NCI-H82 treated with DMSO at 0.1 percent for 48 hours (cell line): ENCODE results near the gene MRPL43.
"Not testable (repeated sequence)": the region's sequence is repeated elsewhere in the genome, so short reads cannot be mapped to it uniquely, and the experiment has no call there.

Experiments used
- DNase-seq: peaks from one replicate; lab custom pipeline; 2025; ENCODE audit not compliant: unreplicated experiment; lab: John Stamatoyannopoulos, UW

MRPL43 gene

DNA sequence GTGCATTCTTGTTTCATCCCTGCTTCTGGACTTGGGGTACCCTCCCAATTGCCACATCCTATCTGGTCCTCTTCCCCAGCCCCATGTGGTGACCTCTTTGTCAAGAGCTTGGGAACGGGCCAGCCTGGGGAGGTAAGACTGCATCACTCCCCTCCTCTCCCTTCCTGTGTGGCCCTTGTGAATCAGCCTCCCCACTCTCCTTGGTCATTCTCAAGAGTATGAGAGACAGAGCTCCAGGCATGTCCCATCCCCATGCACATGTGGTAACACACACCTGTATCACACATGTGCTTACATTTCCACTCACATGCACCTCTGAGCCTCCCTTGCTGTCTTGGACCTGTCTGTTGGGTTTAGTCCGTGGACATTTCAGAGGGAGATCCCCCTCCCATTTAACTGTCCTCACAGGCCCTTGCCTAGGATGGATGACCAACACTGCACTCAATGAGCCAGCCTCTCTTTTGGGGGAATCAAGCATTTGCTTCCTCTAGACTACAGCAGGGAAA is 2.6 kb downstream of the MRPL43 start:
- no peak for DNase-seq

DNA sequence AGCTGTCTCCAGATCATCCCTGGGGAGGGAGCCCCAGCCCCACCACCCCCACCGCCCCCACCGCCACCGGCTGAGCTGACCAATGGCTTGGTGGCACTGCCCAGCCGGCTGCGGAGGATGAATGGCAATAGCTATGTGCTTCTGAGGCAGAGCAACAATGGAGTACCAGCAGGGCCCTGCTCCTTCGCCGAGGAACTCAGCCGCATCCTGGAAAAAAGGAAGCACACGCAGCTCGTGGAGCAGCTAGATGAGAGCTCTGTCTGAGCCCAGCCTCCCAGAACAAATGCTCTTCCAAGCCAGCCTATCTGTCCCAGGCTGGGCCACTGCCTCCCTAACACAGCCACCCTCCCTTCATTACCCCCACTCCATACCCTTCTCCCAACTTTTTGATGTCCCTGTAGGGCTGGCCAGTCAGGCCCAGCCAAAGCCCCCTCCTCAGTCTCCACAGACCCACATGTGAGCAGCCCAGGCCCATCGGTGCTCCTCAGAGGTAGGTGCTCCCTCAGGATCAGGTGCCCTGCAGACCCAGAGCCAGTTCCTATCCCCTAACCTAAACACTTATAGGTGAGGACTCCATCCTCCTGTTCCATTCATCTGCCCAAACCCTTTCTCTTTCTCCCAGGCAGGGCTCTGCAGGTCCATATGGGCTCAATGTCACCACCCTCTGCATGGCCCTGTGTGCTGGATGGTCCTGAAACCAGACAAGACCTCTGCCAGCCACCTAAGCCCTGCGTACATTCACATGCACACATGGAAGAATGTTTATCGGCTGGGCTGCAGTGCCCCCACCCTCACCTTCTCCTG is 3.2 kb downstream of the MRPL43 start:
- DNase-seq = no peak

DNA sequence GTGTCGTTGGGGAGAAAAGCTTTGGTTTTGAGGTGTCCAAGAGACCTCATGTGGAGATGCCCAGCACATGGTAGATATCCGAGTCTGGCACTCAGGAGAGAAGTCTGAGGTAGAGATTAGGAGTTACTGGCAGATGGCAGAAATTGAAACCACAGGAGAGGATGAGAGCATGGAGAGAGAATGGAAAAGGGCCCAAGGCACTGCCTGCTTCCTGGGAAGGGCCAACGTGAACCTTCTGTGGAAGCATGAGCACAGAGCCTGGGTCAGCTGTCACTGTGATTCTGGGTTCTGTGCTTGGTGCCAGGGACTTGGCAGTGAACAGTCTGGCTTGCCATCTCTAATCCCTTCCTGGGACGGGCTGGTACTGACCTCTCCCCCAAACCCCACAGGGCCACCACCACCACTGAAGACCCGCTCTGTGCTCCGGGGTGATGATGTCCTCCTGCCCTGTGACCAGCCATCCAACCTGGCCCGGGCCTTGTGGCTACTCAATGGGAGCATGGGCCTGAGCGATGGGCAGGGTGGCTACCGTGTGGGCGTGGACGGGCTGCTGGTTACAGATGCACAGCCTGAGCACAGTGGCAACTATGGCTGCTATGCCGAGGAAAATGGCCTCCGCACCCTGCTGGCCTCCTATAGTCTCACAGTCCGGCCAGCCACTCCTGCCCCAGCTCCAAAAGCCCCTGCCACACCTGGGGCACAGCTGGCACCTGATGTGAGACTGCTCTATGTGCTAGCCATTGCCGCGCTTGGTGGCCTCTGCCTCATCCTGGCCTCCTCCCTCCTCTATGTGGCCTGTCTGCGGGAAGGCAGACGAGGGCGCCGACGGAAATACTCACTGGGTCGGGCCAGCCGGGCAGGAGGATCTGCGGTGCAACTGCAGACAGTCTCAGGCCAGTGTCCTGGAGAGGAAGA is 4.1 kb downstream of the MRPL43 start:
- DNase-seq = no peak

DNA sequence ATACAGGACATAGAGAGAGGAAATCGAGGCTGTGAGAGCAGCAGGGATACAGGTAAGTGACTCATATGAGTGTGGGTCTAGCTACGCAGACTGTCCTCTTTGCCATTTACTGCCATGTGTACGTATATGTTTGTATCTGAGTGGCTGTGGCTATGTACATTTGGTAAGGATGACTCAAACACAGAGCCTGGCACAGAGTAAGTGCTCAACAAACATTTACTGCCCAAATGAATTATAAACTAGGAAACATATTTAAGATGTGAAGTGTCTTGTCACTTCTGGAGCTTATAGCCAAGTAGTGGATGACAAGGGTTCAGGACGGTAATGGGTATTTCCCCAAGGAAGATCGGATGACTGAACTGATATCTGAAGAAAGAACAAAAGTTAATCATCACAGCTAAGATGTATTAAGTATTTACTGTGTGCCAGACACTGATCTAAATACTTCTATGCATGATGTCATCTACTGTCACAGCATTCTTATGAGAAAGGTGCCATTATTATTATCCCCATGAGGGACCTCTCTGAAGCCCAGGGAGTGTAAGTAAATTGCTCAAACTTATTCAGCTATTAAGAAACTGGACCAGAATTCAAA is 6.0 kb downstream of the MRPL43 start:
- DNase-seq = no peak

DNA sequence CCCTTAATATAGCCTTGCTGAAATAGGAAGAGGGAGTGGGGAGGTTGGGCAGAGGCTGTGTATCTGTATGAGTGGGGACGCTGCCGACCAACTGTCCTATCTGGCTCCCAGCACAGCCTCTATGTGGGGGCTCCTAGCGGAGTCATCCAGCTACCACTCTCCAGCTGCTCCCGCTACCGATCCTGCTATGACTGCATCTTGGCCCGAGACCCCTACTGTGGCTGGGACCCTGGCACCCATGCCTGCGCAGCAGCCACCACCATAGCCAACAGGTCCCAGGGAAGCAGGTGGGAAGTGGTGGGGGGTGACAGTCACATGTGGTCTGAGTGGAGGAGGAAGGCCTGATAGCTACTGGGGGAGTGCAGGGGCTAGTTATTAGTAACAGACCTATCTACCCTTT is 6.6 kb downstream of the MRPL43 start:
- no peak for DNase-seq

DNA sequence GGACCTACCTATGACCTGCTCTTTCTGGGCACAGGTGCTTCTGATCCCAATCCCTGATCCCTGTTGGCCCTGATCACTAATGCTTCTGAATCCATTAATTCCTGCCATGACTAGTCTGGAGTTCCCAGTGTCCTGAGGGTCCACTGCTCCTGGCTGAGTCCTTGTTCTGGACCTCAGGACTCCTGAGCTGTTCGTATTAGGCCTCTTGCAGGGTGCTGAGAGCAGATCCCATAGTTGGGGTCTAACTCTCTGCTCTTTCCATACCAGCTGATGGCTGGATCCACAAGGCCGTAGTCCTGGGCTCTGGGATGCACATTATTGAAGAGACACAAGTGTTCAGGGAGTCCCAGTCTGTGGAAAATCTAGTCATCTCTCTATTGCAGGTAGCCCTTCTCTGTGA is 7.0 kb downstream of the MRPL43 start:
- DNase-seq = no peak

DNA sequence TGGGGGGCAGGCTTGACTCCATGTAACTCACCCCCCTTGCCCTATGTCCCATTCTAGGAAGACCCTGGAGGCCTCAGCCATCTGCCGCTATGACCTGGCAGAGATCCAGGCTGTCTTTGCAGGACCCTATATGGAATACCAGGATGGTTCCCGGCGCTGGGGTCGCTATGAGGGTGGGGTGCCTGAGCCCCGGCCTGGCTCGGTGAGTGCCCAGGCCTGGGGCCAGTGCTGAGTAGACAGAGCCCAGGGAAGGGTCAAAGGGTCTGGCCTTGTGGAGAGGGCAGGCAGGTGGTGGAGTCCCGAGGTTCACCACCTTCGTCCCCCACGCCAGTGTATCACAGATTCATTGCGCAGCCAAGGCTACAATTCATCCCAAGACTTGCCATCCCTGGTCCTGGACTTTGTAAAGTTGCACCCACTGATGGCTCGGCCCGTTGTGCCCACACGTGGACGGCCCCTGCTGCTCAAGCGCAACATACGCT is 7.5 kb downstream of the MRPL43 start:
- DNase-seq = no peak

DNA sequence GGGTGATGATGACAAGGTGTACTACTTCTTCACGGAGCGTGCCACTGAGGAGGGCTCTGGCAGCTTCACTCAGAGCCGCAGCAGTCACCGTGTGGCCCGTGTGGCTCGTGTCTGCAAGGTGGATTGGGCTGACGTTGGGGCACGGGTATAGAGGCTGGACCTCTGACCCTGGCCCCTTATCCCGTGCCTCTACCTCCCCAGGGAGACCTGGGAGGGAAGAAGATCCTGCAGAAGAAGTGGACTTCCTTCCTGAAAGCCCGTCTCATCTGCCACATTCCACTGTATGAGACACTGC is 8.4 kb downstream of the MRPL43 start:
- DNase-seq = no peak

DNA sequence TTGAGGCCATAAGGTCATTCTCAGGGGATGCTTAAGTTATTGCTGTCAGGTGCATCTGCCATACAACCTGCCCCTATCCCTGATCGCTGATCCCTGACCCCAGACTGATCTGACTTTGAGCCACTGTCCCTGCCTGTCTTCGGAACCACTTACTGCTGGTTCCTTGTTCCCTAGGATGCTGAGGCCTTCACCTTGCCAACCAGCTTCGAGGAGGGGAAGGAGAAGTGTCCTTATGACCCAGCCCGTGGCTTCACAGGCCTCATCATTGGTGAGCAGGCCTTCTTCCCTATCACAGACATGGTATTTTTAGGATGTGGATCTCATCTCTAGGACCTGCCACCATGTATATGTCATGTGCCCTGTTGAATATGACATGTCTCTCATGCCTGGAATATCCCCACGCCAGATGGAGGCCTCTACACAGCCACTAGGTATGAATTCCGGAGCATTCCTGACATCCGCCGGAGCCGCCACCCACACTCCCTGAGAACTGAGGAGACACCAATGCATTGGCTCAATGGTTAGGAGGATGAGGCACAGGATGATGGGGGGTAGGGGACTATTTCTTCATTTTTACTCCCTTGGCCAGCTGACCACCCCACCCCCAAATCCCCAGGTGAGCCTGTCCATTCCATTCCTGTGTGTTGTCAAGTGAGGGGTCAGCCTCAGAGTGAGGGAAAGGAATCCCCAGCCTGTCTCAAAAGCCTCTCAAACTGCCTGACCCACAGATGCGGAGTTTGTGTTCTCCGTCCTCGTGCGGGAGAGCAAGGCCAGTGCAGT is 9.0 kb downstream of the MRPL43 start:
- DNase-seq = no peak

DNA sequence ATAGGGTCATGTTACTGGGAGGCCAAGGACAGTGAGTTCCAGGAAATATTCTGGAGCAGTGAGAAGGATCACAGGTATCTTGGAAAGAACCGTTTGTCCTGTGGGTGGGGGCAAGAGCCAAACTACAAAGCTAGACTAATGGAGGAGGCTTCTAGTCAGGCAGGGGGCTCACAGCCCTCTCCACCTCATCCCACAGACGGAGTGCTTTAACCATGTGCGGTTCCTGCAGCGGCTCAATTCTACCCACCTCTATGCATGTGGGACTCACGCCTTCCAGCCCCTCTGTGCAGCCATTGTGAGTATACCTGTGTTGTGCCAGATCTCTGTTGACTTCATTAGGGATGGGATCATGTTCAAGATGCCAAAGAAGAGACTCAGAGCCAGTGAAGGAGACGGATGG is 9.9 kb downstream of the MRPL43 start:
- no peak for DNase-seq

DNA sequence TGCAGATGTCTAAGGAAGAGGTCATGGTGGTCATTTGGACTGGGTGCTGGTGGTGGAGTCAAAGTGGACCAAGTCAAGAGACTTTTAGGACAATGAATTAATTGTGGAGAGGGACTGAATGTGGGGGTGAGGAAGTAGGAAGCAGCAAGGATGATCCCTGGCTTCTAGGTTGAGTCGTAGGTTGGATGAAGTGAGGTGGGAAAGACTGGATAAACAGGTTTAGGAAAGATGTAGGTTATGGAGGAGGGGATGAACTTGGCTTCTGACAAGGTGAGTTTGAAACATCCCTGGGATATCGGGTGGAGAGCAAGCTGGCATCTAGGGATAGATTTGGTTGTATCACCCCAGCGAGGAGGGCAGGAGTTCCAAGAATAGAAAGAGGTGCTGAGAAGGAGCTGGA is 10.4 kb downstream of the MRPL43 start:
- no peak for DNase-seq

DNA sequence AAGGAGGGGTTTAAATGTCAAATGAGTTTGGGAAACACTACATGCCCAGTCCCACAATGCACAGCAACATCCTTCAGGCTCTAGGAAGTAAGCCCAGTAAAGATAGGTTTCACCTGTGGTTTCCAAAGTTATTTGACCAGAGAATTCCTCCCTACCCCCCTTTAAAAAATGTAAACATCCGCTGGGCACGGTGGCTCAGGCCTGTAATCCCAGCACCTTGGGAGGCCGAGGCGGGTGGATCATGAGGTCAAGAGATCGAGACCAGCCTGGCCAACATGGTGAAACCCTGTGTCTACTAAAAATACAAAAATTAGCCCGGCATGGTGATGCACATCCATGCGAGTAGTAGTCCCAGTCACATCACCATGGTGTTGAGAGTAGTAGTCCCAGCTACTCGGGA is 11.9 kb downstream of the MRPL43 start:
- not testable (repeated sequence) for DNase-seq

DNA sequence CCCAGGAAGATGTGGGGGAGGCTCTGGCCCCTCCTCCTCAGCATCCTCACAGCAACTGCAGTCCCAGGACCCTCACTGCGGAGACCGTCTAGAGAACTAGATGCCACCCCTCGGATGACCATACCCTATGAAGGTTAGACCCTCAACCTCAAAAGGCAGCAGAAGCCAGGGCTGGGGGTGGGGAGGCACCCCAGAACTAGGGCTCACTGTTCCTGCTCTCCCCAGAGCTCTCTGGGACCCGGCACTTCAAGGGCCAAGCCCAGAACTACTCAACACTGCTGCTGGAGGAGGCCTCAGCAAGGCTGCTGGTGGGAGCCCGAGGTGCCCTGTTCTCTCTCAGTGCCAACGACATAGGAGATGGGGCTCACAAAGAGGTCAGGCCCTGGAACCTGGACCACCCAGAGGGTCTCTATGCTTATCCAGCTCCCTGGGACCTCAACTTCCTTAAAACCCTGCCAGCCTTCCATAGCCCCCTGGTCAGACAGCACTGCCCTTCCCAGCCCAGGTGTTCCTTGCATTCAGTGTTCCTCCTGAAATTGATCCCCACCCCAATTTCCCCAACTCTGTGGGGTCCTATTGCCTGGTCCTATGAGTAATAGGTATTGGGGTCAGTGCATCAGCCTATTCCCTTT is 14.3 kb downstream of the MRPL43 start:
- no peak for DNase-seq

DNA sequence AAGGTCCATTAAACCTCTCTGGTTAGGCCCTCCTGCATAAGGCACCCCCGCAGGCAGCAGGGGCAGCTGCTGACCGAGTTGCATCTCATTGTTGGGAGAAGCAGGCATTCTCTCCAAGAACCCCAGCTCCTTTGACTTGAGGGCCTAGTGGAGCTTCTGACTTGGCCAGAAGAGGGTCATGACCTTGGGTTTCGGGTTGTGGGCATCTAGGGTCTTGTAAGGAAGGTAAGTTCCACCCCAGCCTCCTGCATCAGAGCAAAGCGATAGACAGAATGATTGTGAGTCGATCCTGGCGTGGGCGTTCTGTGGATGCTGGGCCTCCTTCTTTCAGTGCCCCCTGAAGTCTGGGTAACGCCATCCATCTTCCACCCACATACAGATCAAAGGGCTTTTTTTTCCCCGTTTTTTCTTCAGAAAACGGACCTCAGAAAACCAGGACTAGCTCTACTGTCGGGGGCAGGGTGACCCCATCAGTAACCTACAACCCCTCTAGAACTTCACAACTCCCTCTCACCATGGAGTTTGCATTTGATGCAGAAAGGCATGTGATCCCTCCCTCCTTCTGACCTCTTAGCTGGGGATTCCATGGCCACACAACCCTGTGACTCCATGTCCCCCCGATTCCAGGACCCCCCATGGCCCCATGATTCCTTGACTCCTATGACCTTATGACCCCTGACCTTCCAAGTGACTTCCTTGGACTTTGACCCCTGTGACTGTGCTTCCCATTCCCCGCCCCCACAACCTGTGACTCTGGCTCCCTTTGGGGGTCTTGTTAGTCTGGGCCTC is 15.0 kb downstream of the MRPL43 start:
- DNase-seq = no peak

DNA sequence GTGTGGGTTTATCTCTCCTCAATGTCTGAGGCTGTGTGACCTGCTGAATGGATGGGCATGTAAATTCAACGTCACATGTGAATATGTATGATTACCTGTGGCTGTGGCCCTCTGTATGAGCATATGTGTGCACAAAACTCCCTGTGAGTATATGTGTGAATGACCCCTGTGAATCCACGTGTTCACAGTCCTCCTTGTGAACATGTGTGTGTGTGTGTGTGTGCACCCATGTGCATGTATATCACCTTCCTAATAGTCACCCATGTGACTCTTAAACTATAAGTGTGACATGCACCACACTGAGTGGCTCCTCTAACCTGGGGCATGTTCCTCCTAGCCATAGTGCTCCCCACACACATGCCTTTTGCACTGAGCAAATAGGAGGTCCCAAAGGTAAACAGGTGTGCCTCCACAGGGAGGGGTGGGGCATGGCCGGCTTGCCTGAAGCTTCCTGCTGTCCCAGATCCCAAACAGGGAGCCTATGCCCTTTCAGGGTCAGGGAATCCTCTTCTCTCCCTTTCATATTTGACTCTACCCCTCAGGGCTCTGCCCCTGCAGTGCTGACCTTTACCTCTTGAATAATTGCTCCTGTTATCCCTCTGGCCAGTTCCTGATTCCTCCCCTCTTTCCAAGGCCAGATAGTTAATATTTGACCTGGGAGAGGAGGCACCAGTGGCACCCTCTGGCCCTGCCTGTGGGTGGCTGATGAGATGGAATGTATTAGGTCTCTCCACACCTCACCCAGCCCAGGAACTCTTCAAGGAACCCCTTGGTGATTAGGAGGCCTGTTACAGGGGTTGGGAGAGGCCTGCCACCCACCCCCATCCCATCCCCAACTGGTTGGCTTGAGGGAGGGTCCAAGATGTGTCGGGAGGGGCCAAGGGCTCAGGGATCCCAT is 16.1 kb downstream of the MRPL43 start:
- no peak for DNase-seq

DNA sequence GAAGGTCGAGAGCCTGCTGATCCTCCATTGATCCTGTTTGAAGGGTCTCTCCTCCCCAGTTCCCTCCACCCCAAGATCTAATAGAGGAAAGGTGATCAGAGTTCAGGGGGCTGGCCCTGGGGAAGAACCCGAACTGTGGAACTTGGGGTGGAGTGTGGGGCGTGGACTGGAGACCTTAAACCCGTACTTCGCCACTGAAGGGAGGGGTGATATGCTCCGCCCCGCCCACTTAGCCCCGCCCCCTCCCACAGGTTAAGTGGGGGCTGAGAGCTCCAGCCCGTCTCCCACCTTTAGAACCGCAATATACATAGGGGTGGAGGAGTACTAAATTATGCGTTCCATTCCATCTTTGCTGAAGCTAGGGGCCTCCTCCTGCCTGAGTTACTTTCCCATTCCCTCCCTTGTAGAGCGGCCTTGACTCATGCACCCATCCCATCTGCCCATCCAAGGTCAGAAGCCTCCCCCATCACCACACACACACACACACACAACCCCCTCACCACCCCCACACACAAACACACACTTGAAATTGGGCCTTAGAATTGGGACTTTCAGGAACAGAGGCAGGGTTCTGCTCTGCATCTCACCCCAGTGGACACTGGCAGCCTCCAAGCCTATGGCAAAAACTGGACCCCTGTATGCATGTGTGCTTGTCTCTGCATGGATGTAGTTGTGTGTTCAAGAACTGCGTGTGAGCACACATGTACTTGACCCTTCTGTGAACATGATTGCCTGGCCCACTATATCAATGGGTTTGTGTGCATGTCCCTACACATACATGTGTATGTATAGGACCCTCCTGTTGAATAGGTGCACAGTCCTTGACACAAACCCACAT is 17.0 kb downstream of the MRPL43 start:
- DNase-seq = no peak

DNA sequence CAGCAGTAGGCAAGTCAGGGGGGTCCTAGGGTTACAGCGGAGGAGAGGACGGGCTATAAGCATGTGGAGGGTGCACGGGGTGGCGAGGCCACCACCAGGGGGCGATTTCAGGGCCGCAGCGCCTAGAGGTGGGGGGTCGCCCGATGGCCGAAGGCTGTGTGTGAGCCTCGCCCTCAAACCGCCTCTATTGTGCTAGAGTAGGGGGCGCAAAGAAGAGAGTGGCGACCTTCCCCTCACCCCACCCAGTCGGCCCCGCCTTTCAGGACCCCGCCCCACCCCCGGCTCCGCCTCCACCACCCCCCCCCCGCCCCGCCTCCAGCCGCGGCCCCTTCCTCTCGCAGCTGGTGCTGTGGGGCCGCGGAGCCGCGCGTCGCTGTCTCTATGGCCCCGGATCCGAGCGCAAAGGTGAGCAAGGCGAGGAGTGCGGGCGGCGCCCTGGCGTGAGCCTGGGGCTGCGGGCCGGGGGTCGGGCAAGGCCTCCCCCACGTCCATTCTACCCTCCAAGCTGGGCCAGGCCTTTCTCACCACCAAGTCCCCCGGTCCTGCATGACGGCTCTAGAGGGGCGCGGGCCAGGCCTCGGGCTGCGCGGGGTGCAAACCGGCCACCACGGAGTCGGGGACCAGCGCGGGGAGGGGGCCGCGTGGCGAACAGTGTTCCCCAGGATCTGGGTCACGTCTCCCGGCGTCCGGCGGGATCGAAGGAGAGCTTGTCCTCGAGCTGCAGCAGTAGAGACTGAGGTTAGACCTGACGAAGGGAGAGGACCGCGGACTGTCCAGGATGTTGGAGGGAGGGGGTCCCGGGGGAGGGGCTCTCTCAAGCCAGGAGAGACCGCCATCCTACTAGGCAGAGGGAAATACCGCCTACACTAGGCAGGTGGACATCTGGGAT is 17.9 kb downstream of the MRPL43 start, which contains the start of gene SEMA4G:
Gene SEMA4G, plus strand, starts transcription at position 318 of the 889 bp plus-strand sequence. CDS start 3,409 bp downstream, outside the sequence.
- no peak for DNase-seq
